ENCODE measurements around the gene FNBP1L. TPM values are rescaled to one million over a fixed set of nuclear protein-coding genes. Genes with fewer than 3 reads are reported as not detected.

The FNBP1L gene
- total and polyA plus RNA-seq, 2 donors (not counting 1 experiment from before 2014, with no cell fraction given): 0.86 to 5.4 TPM

GRCh38 chr1:93573940-93574469 lies 126.1 kb downstream of the FNBP1L start:
- H3K4me3 Mint-ChIP-seq: no peak overlapping the region
- intact Hi-C loops (cut with micrococcal nuclease): no loop called here
- Histone ChIP-seq H3K27me3 (replicated peaks in 1 of 4; ENCODE audit: control extremely low read depth in 1 of 4, control insufficient read depth in 3 of 4, insufficient read depth in 4 of 4, low read length in 3 of 4) (no peaks in the 10 kb centered on the region), H3K79me2 (ENCODE audit: control insufficient read depth, insufficient read depth, low read length) (no peaks in the 10 kb centered on the region), H4K20me1 (ENCODE audit: control insufficient read depth, insufficient read depth, low read length, poor library complexity, severe bottlenecking) (no peaks in the 10 kb centered on the region), H3K9me3 (ENCODE audit: control extremely low read depth in 1 of 3, control insufficient read depth in 2 of 3, insufficient read depth in 1 of 3, low read length in 2 of 3) (no peaks in the 10 kb centered on the region), H3K27ac (ENCODE audit: low read length in 2 of 2) (no peak overlapping the region), H3K4me3 (ENCODE audit: control extremely low read depth in 1 of 5, extremely low read depth in 1 of 5, insufficient read depth in 1 of 5, low read depth in 2 of 5, low read length in 4 of 5) (no peak overlapping the region), H3K4me2 (replicated peaks; ENCODE audit: low read depth, low read length, poor library complexity, severe bottlenecking) (no peak overlapping the region), H3K9ac (ENCODE audit: low read length) (no peak overlapping the region), H2AFZ (ENCODE audit: insufficient read depth, low read depth, low read length, poor library complexity, severe bottlenecking) (no peak overlapping the region), H3K4me1 (ENCODE audit: control insufficient read depth in 2 of 2, insufficient read depth in 2 of 2, low read length in 2 of 2) (no peaks in the 10 kb centered on the region), H3K36me3 (replicated peaks in 1 of 2; ENCODE audit: control extremely low read depth in 1 of 2, control insufficient read depth in 1 of 2, extremely low read depth in 1 of 2, insufficient read depth in 2 of 2, low read length in 1 of 2) (peaks cover 0 to 65% of the 10 kb centered on the region in 2 experiments)
- H3K4me1 Mint-ChIP-seq: no peaks in the 10 kb centered on the region
- WGBS (ENCODE audit: insufficient coverage): 100% methylated on average over 1 of the region's 1 CpG
- H3K27ac Mint-ChIP-seq: no peak overlapping the region
- POLR2A ChIA-PET: no interaction called here
- CTCF ChIA-PET: no interaction called here
- H3K27me3 Mint-ChIP-seq: no peaks in the 10 kb centered on the region
- no peak for ATAC-seq (ENCODE audit: low read depth)
- no peak for DNase-seq
- TF ChIP-seq, protein P1, sequence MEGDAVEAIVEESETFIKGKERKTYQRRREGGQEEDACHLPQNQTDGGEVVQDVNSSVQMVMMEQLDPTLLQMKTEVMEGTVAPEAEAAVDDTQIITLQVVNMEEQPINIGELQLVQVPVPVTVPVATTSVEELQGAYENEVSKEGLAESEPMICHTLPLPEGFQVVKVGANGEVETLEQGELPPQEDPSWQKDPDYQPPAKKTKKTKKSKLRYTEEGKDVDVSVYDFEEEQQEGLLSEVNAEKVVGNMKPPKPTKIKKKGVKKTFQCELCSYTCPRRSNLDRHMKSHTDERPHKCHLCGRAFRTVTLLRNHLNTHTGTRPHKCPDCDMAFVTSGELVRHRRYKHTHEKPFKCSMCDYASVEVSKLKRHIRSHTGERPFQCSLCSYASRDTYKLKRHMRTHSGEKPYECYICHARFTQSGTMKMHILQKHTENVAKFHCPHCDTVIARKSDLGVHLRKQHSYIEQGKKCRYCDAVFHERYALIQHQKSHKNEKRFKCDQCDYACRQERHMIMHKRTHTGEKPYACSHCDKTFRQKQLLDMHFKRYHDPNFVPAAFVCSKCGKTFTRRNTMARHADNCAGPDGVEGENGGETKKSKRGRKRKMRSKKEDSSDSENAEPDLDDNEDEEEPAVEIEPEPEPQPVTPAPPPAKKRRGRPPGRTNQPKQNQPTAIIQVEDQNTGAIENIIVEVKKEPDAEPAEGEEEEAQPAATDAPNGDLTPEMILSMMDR (IDR thresholded peaks at IDR 0.05): no peak
- no peak for TF ChIP-seq EZH2 (IDR thresholded peaks at IDR 0.05; ENCODE audit: borderline replicate concordance, insufficient read depth, low read depth, low read length, poor library complexity, severe bottlenecking)
- H3K9me3 Mint-ChIP-seq (ENCODE audit: insufficient read depth): no peaks in the 10 kb centered on the region

DNA sequence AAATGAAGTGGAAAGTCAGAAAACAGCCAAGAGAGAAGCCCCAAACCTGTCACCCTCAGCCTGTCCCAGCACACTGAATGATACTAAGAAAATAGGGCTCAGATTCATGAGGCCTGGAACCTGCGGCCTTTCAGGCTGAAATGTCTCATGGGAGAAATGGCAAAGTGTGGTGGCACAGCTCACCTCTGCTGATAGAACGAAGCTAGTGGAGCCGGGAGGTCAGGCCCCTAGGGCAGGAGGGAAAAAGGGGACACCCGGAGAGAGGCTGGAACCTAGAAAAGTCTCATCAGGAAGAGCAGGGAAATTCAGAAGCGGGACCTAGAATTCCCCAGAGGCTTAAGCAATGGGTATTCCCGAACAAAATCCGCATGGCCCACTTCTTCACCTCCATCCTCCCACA lies 126.6 kb downstream of the FNBP1L start:
- no peak overlapping the region for H3K4me3 Mint-ChIP-seq
- H3K36me3 ChIP-seq (replicated peaks in 1 of 2; ENCODE audit: control extremely low read depth in 1 of 2, control insufficient read depth in 1 of 2, extremely low read depth in 1 of 2, insufficient read depth in 2 of 2, low read length in 1 of 2): peaks cover 0 to 68% of the 10 kb centered on the region in 2 experiments
- H3K27me3 ChIP-seq (replicated peaks in 1 of 4; ENCODE audit: control extremely low read depth in 1 of 4, control insufficient read depth in 3 of 4, insufficient read depth in 4 of 4, low read length in 3 of 4): no peaks in the 10 kb centered on the region
- no peak overlapping the region for H3K27ac ChIP-seq (ENCODE audit: low read length in 2 of 2)
- no peak overlapping the region for H3K4me2 ChIP-seq (replicated peaks; ENCODE audit: low read depth, low read length, poor library complexity, severe bottlenecking)
- no peak for DNase-seq
- no peaks in the 10 kb centered on the region for H3K9me3 Mint-ChIP-seq (ENCODE audit: insufficient read depth)
- no peak overlapping the region for H3K4me3 ChIP-seq (ENCODE audit: control extremely low read depth in 1 of 5, extremely low read depth in 1 of 5, insufficient read depth in 1 of 5, low read depth in 2 of 5, low read length in 4 of 5)
- ChIA-PET CTCF (no interaction called here), POLR2A (no interaction called here)
- H3K9ac ChIP-seq (ENCODE audit: low read length): no peak overlapping the region
- TF ChIP-seq, protein P1 (IDR thresholded peaks at IDR 0.05): no peak
- TF ChIP-seq EZH2 (IDR thresholded peaks at IDR 0.05; ENCODE audit: borderline replicate concordance, insufficient read depth, low read depth, low read length, poor library complexity, severe bottlenecking): no peak
- H3K79me2 ChIP-seq (ENCODE audit: control insufficient read depth, insufficient read depth, low read length): no peaks in the 10 kb centered on the region
- H4K20me1 ChIP-seq (ENCODE audit: control insufficient read depth, insufficient read depth, low read length, poor library complexity, severe bottlenecking): no peaks in the 10 kb centered on the region
- H3K4me1 ChIP-seq (ENCODE audit: control insufficient read depth in 2 of 2, insufficient read depth in 2 of 2, low read length in 2 of 2): no peaks in the 10 kb centered on the region
- no peaks in the 10 kb centered on the region for H3K9me3 ChIP-seq (ENCODE audit: control extremely low read depth in 1 of 3, control insufficient read depth in 2 of 3, insufficient read depth in 1 of 3, low read length in 2 of 3)
- H3K27me3 Mint-ChIP-seq: no peaks in the 10 kb centered on the region
- H2AFZ ChIP-seq (ENCODE audit: insufficient read depth, low read depth, low read length, poor library complexity, severe bottlenecking): no peak overlapping the region
- no peak for ATAC-seq (ENCODE audit: low read depth)
- H3K4me1 Mint-ChIP-seq: no peaks in the 10 kb centered on the region
- 83% methylated on average over 5 of the region's 7 CpGs for WGBS (ENCODE audit: insufficient coverage)
- no peak overlapping the region for H3K27ac Mint-ChIP-seq
- intact Hi-C loops (cut with micrococcal nuclease): no loop called here
